Kidney (tissue), 22 donors: ENCODE measurements around the gene DBN1. TPM values are rescaled to one million over a fixed set of nuclear protein-coding genes. Genes with fewer than 3 reads are reported as not detected.

Source experiments
- DNase-seq, 5 donors: peaks; one replicate each; pipeline ENCODE4 v3.0.0-alpha.2; 2013 to 2020
- FAIRE-seq: peaks from 2 replicates; lab custom pipeline; 2012; peaks lifted over from hg19 to GRCh38; lab: Jason Lieb, UNC
- H3K27ac ChIP-seq, 2 donors: one replicate each; pipeline ENCODE4 v1.7.0; 2013; ENCODE audit warnings: low read depth in 2 of 2, low read length in 2 of 2, inconsistent platforms in 1 of 2
- H3K27me3 ChIP-seq: one replicate; pipeline ENCODE4 v1.7.1; 2013; ENCODE audit warnings: low read length, inconsistent platforms; ENCODE audit not compliant: control insufficient read depth, insufficient read depth
- H3K36me3 ChIP-seq, 3 donors: one replicate each; pipeline versions ENCODE4 v1.7.0 to v1.7.1; 2013; ENCODE audit warnings: low read length in 3 of 3, control low read depth in 1 of 3, inconsistent platforms in 1 of 3; ENCODE audit not compliant: insufficient read depth in 3 of 3, control insufficient read depth in 2 of 3
- H3K4me1 ChIP-seq, 3 donors: one replicate each; pipeline versions ENCODE4 v1.7.0 to v1.7.1; 2013; ENCODE audit warnings: low read length in 3 of 3, inconsistent platforms in 1 of 3, low read depth in 1 of 3; ENCODE audit not compliant: control insufficient read depth in 2 of 3, insufficient read depth in 2 of 3
- H3K4me3 ChIP-seq, 3 donors: one replicate each; pipeline versions ENCODE4 v1.7.0 to v1.8.1; 2013; ENCODE audit warnings: low read length in 3 of 3, control low read depth in 1 of 3, inconsistent platforms in 1 of 3
- H3K9ac ChIP-seq, 3 donors: one replicate each; pipeline versions ENCODE4 v1.7.0 to v1.7.1; 2013; ENCODE audit warnings: low read length in 3 of 3, control low read depth in 1 of 3, inconsistent platforms in 1 of 3
- H3K9me3 ChIP-seq, 3 donors: one replicate each; pipeline versions ENCODE4 v1.7.0 to v1.7.1; 2013; ENCODE audit warnings: low read length in 3 of 3, control low read depth in 1 of 3, inconsistent platforms in 1 of 3; ENCODE audit not compliant: control insufficient read depth in 2 of 3, insufficient read depth in 1 of 3
- CTCF ChIP-seq: IDR thresholded peaks from 3 replicates; pipeline ENCODE4 v1.5.1; 2012; ENCODE audit warnings: mild to moderate bottlenecking, moderate library complexity, borderline replicate concordance; ENCODE audit not compliant: insufficient read depth; ENCODE audit errors: extremely low read depth
- intact Hi-C: fragments of 100-400 bp; cut with DNase I; formaldehyde crosslinking; loops from one replicate; pipeline ENCODE4 v1.11.1; 2022
- long read RNA-seq, 10 donors: library from polyadenylated mRNA in 1 of 10; unstranded in 1 of 10; transcript quantifications; one replicate each; pipeline ENCODE4 v2.0.0 and lab custom pipeline, GENCODE V29; 2021 to 2026
- polyA plus RNA-seq: library from polyadenylated mRNA; stranded (reverse); fragments of 350-450 nt; fragmentation: Illumina TruSeq; extraction: RNeasy Lipid Tissue Mini Kit (QIAGEN cat#74804); gene quantifications from one replicate; pipeline ENCODE4 v1.2.3, GENCODE V29; 2014; ENCODE audit warnings: low read depth, low replicate concordance; ENCODE audit not compliant: insufficient read depth
- total RNA-seq: library from RNA; stranded (reverse); fragmentation: NEBNext Ultra II Directional; extraction: Animal tissue kit (Norgen Biotek cat#: 25700); gene quantifications from one replicate; pipeline ENCODE4 v1.2.1, GENCODE V29; 2021
- donor health status: control.
- donor health status: control.
- donor health status: control.
- donor health status: control.
- donor health status: control.
- donor health status: DM: yes; HTN: yes; CAD: no.
- donor health status: Normal renal cell carcinoma (clear cell type).

Gene DBN1
- total RNA-seq (64.2 TPM), polyA plus RNA-seq (56.5 TPM)
- long read RNA-seq, donor 1, transcript DBN1-202 (14 exons, 2,995 nt), result major isoform, 17 of 32 reads
- long read RNA-seq, donor 1, partial matches to known transcripts, result 14 of 32 reads
- long read RNA-seq, donor 1, other reads (novel, unspliced or antisense), result 0 of 32 reads
- long read RNA-seq, donor 2, partial matches to known transcripts, result 27 of 32 reads
- long read RNA-seq, donor 2, other reads (novel, unspliced or antisense), result 0 of 32 reads
- long read RNA-seq, donor 3, partial matches to known transcripts, result 5 of 12 reads
- long read RNA-seq, donor 3, other reads (novel, unspliced or antisense), result 0 of 12 reads
- long read RNA-seq, donor 4, transcript DBN1-202 (14 exons, 2,995 nt), result major isoform, 26 of 51 reads
- long read RNA-seq, donor 4, partial matches to known transcripts, result 24 of 51 reads
- long read RNA-seq, donor 4, other reads (novel, unspliced or antisense), result 0 of 51 reads
- long read RNA-seq, donor 5, result 0 reads
- long read RNA-seq, donor 6, transcript DBN1-202 (14 exons, 2,995 nt), result major isoform, 5 of 25 reads
- long read RNA-seq, donor 6, partial matches to known transcripts, result 20 of 25 reads
- long read RNA-seq, donor 6, other reads (novel, unspliced or antisense), result 0 of 25 reads
- long read RNA-seq, donor 7, transcript DBN1-202 (14 exons, 2,995 nt), result major isoform, 91 of 121 reads
- long read RNA-seq, donor 7, partial matches to known transcripts, result 14 of 121 reads
- long read RNA-seq, donor 7, other reads (novel, unspliced or antisense), result 14 of 121 reads
- long read RNA-seq, donor 8, partial matches to known transcripts, result 35 of 40 reads
- long read RNA-seq, donor 8, other reads (novel, unspliced or antisense), result 0 of 40 reads
- long read RNA-seq, donor 9, partial matches to known transcripts, result 27 of 29 reads
- long read RNA-seq, donor 9, other reads (novel, unspliced or antisense), result 0 of 29 reads
- long read RNA-seq, donor 10, transcript DBN1-202 (14 exons, 2,995 nt), result major isoform, 12 of 24 reads
- long read RNA-seq, donor 10, partial matches to known transcripts, result 11 of 24 reads
- long read RNA-seq, donor 10, other reads (novel, unspliced or antisense), result 0 of 24 reads

GRCh38 chr5:177473443-177474001 lies at the start of gene DBN1:
Gene DBN1 (minus strand): TSS chr5:177473634. CDS start chr5:177473521, 113 bp downstream.
- Histone ChIP-seq H3K36me3 (no peaks in the 10 kb centered on the region), H3K27me3 (no peaks in the 10 kb centered on the region), H3K27ac (peak within 1 kb of the TSS in 1 of 2 donors; percentile 48), H3K9me3 (no peaks in the 10 kb centered on the region), H3K9ac (peak within 1 kb of the TSS in 1 of 3 donors; percentile 24), H3K4me1 (peaks cover 0 to 19% (median 0%) of the 10 kb centered on the region in 3 donors), H3K4me3 (peak within 1 kb of the TSS; percentile 48 to 60 (median 51))
- FAIRE-seq, result no peak
- peak in 4 of 5 donors; percentile 66 to 90 (median 86) for DNase-seq
- no peak for TF ChIP-seq CTCF
- intact Hi-C loops, result no loop called here

GRCh38 chr5:177520916-177521513 lies 47.6 kb upstream of the DBN1 start:
- FAIRE-seq (no peak), DNase-seq (peak in 1 of 5 donors; percentile 39)
- no peak overlapping the region for H3K9ac ChIP-seq
- peaks cover 0 to 8% (median 2%) of the 10 kb centered on the region in 3 donors for H3K4me1 ChIP-seq
- intact Hi-C loops, result no loop called here
- no peaks in the 10 kb centered on the region for H3K27me3 ChIP-seq
- peaks cover 2 to 32% (median 16%) of the 10 kb centered on the region in 3 donors for H3K36me3 ChIP-seq
- no peak overlapping the region for H3K4me3 ChIP-seq
- no peak overlapping the region for H3K27ac ChIP-seq
- H3K9me3 ChIP-seq, result no peaks in the 10 kb centered on the region
- no peak for TF ChIP-seq CTCF

GRCh38 chr5:177520271-177520670 lies 46.8 kb upstream of the DBN1 start:
- no peak overlapping the region for H3K4me3 ChIP-seq
- TF ChIP-seq CTCF, result no peak
- no peak for FAIRE-seq
- H3K9me3 ChIP-seq, result no peaks in the 10 kb centered on the region
- peak in 1 of 5 donors; percentile 53 for DNase-seq
- H3K27me3 ChIP-seq, result no peaks in the 10 kb centered on the region
- peaks cover 0 to 15% (median 6%) of the 10 kb centered on the region in 3 donors for H3K4me1 ChIP-seq
- intact Hi-C loops, result no loop called here
- no peak overlapping the region for H3K27ac ChIP-seq
- peaks cover 5 to 27% (median 12%) of the 10 kb centered on the region in 3 donors for H3K36me3 ChIP-seq
- no peak overlapping the region for H3K9ac ChIP-seq
